ENCODE data around the gene LZTR1.
"Not testable (repeated sequence)": the region's sequence is repeated elsewhere in the genome, so short reads cannot be mapped to it uniquely, and the experiment has no call there.

The LZTR1 gene

DNA sequence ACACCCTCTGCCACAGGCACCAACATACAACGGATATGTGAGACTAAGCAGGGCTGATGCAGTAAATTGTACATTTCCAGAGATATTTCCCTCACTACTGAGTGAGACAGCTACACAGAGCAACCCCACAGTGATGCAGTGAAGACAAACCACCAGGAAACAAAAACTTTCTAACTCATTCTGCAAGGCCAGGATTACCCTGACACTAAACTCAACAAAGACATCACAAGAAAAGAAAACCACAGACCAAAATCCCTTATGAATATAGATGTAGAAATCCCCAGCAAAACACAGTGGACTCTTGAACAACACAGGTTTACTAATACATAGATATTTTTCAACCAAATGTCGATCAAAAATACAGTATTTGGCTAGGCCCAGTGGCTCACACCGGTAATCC is 51.8 kb downstream of the LZTR1 start:
- no peak for DNase-seq (ENCODE audit: low read depth)

DNA sequence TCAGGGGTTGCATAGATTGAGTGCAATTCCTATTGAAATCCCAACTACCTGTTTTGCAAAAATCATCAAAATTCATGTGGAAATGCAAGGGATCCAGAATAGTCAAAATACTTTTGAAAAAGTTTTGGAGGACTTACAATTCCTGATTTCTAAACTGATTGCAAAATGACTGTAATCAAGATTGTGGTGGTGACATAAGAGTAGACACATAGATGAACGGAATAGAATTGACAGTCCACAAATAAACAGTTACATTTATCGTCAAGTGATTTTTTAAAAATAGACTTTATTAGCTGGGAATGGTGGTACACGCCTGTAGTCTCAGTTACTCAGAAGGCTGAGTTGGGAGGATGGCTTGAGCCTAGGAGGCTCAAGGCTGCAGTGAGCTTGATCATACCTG is 52.9 kb downstream of the LZTR1 start:
- DNase-seq (ENCODE audit: low read depth): no peak

DNA sequence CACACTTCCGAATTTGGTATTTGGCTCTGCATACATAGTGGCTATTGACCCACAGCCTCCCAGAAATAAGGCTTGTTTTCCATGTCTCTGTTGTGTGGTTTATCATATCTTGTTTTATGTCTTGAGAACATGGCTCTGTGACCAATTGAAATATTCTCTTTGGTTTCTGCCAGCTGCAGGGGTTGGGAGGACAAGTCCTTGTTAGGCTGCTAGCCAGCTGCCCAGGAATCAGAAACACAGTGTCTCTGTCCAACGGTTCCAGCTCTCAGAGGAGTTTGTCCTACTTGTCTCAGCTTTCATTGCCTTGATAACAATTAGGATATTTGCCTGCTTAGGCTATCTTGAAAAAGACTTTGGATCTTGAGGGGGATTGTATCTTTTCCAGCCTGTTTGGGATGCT is 56.3 kb downstream of the LZTR1 start:
- no peak for DNase-seq (ENCODE audit: low read depth)

DNA sequence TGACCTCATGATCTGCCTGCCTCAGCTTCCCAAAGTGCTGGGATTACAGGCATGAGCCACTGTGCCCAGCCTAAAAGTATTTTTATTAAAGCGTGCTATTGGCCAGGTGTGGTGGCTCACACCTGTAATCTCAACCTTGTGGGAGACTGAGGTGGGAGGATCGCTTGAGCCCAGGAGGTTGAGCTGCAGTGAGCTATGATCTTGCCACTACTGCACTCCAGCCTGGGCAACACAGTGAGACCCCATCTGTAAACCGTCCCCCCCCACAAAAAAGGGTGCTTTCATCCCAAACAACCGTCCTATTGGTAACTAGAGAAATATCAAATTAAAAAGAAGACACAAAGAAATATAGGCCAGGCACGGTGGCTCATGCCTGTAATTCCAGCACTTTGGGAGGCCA is 57.1 kb downstream of the LZTR1 start:
- DNase-seq (ENCODE audit: low read depth): not testable (repeated sequence)

DNA sequence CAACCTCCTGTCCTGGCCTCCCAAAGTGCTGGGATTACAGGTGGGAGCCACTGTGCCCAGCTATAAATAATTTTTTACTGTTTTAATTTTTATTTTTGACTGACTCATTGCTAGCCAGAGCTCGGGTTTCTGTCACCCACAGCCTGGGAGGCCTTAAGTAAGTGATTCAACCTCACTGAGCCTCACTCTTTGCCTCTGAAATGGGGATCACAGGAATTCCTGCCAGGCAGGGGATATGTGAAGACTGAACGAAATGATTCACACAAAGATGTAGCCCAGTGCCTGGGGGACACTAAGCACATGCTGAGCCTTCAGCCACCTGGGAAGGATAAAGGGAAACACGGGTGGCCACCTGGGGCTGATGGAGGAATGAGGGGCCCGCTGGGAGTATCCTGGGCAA is 59.8 kb downstream of the LZTR1 start:
- DNase-seq (ENCODE audit: low read depth): no peak

DNA sequence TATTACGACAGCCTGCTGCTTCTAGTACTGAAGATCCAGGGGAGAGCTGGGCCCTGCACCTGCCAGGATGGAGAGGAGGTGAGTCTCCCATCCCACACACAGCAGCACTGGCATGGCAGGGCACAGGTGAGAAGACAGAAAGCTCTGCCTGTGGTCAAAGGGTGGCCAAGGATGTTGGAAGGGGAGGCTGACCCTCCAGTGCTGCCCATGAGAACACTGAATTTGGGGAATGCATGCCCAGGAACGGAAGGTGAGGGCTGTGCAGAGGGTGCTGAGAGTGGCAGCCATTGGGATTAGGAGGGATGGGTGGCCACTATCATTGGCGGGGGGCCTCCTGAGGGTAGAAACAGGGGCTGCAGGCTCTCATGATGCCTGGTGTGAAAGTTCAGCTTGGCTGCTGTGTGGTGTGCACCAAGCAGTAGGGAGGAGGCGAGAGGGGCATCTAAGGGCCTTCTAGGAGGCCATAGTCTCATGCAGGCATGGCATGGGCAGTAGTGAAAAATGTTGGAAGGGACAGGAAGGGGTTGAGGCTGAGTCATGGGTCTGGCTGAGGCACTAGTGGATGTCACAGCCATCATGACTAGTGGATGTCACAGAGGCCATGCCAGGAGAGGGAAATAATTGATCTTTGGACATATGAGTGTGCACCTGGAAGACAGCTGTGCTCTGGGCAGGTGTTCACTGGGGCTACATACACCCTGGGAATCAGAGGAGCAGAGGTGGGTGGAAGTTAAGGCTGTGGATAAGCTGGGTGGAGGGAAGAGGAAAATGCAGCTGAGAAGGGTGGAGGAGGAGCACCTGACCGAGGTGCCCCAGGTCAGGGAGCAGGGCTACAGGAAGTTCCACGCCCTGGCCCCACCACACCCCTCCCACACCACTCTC is 61.1 kb downstream of the LZTR1 start:
- no peak for DNase-seq (ENCODE audit: low read depth)

DNA sequence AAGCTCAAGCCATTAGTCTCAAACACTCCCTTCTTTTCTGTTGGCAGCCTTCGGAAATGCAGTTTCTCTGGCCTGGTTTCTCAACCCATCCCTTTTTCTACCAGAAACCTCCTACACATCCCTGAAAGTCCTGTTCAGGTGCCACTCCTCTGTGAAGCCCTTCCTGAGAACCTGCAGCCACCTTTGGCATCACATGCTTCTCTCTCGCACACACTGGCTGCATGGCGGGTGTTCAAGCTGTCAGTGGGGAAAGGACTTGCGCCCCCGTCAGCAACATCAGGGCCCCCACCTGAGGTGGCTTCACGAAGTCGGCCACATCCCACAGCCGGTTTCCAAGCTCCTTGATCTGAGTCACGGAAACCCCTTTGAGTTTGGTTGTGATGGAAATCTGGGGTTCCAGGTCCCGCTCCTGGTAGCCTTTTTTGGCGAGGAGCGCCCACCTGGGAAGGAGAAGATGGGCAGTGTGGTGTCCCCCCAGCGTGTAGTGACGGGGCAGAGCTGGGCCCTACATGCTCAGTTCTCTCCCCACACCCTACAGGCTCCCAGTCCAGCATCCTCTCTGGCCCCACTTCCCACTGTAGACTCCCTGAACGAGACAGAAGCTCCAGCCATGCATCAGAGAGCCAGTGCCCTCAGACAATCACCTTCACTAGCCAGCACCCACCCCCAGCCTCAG is 61.9 kb downstream of the LZTR1 start:
- no peak for DNase-seq (ENCODE audit: low read depth)

DNA sequence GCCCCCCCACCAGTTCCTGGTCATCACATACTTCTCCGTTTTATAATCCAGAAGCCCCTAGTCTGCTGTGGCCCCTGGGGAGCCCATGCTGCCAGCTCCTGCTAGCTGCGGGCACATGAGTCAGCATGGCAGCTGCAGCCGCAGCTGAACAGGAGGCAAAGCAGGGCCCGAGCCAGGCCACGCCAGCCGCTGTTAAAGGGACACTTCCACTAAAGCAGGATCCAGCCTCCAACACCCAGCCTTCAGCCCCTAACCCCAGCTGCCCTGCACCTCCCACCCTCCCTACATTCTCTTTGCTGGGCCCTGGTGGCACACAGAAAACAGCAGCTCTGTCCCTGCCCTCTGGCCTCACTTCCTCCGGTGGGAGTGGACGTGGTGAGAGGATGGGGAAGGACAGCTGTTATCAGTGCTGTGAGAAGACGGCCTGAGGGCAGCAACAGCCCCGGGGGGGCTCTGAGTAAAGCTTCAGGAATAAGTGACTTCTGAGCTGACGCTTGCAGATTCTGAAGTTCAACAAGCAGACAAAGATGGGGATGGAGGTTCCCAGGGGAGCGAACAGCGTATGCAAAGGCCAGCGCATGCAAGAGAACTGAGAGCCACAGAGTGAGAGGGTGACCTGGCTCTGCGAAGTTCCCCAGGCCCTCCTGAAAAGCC is 63.0 kb downstream of the LZTR1 start:
- no peak for DNase-seq (ENCODE audit: low read depth)

DNA sequence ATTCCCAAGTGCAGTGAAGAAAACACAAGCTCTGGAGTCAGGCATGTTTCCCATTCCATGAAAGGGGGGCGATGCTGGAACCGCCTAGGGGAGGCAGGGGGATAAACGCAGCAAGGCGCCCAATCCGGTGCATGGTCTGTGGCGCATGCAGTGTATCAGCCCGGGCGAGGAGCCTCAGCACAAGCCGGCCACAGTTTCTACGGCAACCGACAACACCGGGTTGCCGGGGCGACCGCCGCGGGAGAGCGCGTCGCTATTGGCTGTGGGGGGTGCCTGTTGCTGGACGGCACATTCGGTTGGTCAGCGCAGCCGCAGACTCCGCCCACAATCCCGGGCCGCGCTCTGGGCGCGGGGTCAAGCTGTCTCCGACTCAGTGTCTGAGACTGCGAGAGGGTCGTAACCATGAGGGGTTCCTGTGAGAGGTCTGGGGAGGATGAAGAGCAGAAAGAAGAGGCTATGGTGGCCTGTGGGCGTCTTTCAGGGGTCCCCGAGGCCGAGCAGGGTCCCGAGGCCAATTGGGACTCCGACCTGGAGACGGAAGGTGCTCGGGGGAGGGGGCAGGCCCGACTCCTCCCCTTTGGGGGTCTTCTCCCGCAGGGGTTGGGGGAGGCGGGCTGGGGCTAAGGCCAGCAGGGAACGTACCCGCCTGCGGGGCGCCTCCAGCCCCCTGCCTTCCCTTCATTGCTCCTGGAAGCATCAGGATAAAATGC is 63.6 kb downstream of the LZTR1 start, which contains the start of gene LRRC74B:
Gene LRRC74B (plus strand): TSS at position 362 of the 710 bp plus-strand sequence. CDS start 41 bp downstream, at position 403.
- DNase-seq (ENCODE audit: low read depth): peak; percentile 68

DNA sequence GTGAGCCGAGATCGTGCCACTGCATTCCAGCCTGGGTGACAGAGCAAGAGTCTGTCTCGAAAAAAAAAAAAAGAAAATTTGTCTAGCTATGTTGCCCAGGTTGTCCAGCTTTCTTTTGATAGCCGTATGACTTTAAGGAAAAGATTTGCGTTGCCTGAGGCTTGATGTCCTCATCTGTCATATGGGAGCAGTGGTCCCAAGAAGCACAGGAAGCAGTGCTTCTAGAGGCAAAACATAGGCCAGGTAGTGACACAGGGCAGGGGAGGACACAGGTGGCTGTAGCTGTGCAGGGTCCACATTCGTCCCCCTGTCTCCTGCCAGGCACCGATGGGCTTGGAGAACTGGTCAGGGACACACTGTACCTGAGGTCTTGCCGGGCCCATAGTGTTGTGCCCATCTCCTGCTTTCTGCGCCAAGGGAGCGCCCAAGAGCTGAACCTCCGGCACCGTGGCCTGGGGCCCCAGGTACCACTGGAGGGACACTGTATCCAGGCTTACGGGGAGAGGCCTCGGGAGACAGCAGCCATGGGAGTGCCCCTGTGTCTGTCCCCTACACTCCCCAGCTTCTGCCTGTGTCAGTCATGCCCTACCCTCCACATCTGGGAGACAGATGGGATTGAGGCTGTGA is 65.1 kb downstream of the LZTR1 start:
- DNase-seq (ENCODE audit: low read depth): no peak

DNA sequence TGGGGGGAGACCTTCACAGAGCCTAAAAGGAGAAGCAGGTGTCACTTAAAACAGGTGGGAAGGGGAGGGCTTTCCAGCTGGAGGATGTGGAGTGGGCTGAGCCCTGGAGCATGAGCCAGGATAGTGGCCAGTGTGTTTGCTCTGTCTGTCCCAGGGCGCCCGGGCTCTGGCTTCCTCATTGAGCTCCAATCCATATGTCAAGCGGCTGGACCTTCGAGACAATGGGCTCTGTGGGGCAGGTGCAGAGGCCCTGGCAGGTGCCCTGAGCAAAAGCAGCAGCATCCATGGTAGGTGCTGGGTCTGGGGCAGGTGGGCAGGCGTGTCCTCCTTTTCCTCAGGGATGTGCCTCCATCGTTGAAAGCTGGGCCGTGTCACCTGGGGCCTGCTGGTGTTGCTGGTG is 65.6 kb downstream of the LZTR1 start:
- no peak for DNase-seq (ENCODE audit: low read depth)

DNA sequence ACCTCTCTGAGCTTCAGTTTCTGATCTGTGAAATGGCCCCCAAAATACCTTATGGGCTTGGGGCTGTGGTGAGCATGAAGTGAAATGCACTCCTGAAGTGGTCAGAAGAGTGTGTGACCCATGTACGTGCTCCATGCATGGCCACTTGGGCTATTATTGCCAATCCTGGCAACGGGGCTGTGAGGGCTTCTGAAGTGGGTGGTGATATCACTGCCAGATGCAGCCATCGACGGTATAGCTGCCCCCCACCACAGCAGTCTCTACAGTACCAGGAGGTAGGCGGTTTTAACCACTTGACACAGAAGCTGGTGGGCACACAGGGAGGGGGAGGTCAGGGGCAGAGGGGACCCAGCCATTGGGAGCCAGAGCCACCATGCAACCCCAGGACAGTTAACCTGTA is 66.4 kb downstream of the LZTR1 start:
- DNase-seq (ENCODE audit: low read depth): not testable (repeated sequence)
